GM12801 (cell line): ENCODE measurements around the gene PRKCSH.

ENCODE experiments used
- TF ChIP-seq, protein P1 (sequence below): IDR thresholded peaks from one replicate; pipeline ENCODE4 v1.5.1; 2011; ENCODE audit warnings: control low read depth; ENCODE audit not compliant: insufficient read length; ENCODE audit errors: extremely low read depth

Gene PRKCSH

DNA sequence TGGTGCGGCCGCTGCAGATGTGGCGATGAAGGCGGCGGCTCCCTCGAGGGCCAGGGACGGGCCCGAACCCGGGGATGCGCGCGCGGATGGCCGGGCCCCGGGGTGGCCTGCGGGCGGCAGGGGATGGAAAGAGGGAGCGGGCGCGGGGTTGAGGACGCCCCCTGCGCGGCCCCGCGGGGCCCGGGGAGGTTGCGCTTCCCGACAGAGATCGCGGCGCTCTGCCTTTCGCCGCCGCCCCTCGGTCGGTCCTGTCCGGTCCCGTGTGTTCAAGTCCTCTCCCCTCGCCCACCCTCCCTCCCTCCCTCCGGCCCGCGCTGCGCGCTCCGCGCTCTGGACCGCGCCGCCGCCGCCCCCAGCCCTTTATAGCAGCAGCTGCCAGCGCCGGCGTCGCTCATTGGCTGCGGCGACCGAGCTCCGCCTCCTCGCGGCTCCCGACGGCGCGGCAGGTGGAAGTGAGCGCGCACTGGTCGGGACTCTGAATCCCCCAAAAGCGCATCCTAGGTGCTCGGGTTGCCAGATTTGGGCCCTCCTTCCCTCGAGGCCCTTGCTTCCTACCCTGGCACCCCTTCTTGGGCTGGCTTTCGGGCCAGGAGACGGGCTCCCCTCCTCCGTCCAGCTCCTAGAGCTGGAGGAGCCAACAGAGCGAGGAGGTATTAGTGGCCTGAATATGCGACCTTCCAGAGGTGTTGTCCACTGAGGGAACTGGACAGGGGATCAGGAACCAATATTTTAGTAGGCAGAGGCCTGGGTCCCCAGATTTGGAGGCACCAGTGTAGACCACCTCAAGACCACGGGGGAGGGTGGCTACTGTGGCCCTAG lies 45.5 kb downstream of the PRKCSH start, which contains the start of gene ELAVL3:
Gene ELAVL3, minus strand, starts transcription at position 332 of the 819 bp plus-strand sequence. CDS start 438 bp downstream, outside the sequence.
- TF ChIP-seq, protein P1, sequence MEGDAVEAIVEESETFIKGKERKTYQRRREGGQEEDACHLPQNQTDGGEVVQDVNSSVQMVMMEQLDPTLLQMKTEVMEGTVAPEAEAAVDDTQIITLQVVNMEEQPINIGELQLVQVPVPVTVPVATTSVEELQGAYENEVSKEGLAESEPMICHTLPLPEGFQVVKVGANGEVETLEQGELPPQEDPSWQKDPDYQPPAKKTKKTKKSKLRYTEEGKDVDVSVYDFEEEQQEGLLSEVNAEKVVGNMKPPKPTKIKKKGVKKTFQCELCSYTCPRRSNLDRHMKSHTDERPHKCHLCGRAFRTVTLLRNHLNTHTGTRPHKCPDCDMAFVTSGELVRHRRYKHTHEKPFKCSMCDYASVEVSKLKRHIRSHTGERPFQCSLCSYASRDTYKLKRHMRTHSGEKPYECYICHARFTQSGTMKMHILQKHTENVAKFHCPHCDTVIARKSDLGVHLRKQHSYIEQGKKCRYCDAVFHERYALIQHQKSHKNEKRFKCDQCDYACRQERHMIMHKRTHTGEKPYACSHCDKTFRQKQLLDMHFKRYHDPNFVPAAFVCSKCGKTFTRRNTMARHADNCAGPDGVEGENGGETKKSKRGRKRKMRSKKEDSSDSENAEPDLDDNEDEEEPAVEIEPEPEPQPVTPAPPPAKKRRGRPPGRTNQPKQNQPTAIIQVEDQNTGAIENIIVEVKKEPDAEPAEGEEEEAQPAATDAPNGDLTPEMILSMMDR = no peak

DNA sequence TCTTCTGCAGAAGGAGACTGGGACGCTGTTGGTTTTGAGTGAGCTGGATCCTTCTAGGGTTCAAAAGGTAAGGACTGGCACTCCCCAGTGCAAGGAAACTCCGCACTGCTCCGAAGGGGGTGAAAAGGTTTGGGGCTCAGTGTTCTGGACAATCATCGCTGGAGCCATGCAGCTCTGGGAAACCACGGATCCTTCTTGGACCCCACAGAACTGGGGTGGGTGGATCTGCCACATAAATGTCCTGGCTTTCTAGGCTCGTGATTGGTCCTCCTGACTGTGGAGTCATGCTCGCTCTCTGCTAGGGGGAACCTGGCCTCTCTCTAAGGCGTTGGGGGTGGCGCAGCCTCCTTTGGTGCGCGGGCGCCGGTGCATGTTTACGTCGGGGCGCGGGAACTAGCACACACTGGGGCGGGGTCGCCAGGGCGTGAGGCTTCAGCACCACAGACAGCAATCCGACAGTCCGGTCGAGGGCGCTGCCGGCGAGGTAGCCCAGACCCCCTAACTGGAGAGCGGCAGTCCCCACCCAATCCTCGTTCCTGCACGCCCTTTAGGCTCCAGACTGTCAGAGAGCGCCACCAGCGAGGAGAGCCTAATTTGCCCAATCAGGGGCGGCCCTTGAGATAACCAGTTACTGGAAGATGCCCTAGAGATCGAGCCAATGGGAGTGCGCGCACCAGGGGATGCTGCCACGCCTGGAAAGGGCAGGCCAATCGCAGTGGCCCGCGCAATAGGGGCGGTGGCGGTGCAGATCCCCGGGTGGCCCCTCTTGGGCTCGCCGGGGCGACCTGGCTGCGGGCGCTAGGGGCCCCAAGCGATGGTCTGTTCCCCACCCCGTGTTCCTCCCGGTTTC lies 46.3 kb downstream of the PRKCSH start:
- TF ChIP-seq, protein P1 = no peak

DNA sequence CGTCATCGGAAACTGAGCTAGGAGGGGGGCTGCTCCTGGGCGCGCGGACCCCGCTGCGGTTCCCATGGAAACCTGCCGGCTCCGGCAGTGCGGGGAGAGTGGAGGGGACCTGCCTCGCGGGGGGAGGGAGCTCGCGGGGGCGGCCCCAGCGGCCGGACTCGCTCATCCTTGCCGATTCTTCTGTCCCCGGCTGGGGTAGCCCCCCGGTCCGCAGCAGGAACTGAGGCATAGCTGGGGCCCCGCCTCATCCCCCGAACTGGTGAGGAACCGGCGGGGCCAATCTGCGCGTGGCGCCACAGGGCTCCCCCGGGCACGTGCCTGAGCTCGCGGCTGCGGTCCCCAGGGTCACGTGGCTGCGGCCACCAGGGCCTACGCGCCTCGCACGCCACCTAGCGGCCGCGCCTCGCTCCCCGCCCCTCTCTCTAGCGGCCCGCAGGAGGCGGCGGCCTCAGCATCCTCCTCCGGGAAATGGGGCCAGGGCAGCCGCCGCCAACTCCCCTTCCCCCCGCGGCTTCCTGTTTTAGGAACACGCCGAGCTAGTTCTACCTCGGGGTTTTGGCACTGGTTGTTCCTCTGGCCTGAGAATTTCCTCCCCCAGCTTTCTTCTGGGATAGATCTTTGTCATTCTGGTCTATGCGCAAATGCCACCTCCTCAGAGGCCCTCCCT lies 47.1 kb downstream of the PRKCSH start:
- TF ChIP-seq, protein P1 = no peak

DNA sequence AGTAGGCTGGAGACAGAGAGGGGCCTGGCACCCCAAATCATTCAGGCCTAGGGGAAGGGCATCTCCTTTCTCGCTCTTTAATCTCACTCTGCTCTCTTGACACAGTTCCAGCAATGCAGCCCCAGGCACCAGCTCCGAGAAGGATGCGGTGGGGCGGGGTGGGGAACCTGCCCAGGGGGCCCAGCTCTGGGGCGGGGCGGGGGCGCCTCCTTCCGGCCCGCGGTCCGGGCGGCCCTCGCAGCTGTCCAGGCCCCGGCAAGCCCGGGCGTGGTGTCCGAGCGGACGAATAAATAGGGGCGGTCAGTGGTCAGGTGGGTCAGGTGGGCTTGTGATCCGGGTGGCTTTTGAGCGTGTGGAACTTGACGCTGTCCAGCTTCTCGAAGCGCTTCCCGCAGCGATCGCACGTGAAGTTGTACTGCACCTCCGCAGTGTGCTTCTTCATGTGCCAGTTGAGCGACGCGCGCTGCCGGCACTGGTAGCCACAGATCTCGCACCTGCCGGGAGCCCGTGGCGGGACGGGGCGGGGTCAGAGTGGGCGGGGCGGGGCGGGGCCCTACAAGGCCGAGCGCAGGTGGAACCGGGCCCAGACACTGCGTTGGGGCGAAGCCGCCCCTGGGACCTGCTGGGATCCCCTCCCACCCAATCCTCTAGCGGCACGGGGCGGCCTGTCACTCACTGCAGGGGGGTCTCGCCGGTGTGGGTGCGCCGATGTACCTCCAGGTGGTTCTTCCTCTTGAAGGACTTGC lies 48.1 kb downstream of the PRKCSH start:
- TF ChIP-seq, protein P1 = no peak

DNA sequence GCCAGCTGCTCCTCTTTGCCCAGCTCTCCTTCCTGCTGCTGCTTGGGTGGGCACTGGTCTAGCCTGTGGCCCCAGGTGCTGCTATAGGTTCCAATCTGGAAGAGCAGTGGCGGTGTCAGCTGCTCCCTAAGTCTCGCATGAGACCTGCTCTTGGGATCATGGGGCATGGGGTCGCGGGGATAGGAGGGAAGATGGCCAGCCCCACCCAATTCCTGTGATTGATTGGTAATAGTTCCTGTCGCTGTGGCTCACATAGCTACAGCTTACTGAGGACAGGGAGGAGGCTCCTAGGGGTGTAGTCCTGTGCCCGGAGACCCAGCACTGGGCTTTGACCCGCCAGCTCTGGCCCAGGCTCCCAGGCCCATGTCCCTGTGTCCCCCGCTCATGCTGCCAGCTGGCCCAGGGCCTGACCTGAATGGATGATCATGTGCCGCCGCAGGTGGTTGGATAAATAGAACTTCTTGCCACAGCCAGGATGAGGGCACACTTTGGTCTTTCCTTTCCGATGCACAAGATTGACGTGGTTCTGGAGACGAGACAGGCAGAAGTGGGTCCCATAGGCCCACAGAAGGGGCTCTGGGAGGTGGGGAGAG lies 49.9 kb downstream of the PRKCSH start:
- TF ChIP-seq, protein P1 = no peak

DNA sequence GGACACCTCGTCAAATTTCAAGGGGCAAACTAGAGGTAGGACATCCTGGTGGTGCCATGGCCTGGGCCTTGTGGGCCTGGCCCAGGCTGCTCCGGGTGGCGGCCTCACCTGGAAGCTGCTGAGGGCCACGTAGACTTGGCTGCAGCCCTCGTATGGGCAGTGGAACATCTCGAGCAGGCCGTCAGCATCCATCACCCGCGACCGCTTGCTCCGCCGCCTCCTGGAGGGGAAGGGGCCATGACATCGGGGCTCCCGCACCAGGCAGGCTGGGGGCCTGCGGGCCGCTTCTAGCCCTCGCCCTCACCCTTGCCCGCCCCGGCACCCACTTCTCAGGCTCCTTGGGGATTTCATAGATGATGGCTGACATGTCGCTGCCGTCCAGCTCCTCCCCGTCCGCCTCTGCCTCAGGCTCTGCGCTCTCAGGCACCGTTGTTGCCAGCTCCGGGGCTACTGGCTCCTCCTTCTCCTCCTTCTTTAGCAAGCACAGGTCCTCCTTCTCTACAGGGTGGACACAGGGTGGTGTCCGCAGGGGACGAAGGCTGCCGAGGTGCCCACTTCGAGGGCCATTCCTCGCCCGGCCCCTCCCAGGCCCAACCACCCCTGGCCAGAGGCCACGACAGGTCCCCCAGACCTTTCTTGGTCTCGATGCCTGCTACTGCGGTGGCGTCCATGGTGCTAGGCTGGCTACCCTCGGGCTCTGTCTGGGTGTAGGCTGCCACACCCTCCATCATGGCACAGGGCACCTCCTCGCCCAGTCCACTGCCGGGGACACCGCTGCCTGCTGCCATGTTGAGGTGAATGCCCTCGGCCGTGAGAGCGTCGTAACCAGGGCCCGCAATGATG lies 51.4 kb downstream of the PRKCSH start:
- TF ChIP-seq, protein P1 = no peak
